NCI-H1092 treated with DMSO at 0.1 percent for 48 hours (cell line): Measurements from ENCODE around the gene PIK3R2.

Source experiments
- DNase-seq: peaks from one replicate; lab custom pipeline; 2025; lab: John Stamatoyannopoulos, UW

Gene PIK3R2

DNA sequence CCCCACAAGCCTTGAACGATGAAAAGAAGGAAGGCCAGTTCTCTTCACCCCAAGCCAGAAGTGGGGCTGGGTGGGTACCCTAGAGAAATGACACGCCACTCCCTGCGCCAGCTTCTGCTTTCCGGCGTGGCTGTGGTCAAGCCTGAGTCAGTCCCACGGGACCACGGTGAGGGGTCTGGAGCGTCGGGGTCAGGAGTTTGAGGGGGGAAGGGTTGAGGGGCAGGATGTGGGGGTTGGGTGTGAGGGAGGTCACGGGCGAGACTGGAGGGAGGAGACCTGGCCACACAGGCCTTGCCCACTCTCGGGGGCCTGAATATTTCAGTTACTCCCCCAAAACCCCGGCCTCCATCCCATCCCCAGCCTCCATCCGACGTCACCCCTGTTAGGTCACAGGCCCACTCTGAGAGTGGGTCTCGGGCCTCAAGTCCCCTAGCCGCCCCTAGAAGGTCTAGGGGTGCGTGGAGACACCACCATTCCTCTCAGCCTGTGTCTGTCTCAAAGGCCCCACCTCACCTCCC, 20.1 kb downstream of the PIK3R2 start:
- no peak for DNase-seq

DNA sequence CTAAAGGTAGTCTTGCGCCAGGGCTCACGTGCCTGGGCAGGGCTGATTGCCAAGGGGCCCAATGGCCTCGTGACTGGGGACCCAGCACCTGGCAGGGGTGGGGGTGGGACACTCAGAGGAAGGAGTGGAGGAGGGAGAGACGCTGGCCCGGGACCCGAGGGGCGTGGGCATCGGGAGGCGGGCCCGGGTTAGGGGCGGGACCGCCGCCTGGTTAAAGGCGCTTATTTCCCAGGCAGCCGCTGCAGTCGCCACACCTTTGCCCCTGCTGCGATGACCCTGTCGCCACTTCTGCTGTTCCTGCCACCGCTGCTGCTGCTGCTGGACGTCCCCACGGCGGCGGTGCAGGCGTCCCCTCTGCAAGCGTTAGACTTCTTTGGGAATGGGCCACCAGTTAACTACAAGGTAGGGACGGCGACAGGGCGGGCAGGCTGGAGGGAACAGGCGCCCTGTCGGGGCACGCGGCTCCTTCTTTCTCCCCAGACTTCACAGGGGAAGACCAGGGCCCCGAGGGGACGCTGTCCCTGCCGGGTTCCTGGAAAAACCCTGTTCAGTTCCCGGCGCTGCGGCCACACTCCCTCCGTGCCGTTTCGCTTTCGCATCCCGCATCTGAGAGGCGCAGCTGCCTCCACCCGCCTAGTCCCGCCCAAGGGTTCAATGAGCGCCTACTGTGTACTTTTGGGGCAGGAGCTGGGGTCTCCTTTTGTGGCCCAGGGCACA, 20.8 kb downstream of the PIK3R2 start, which contains the start of gene IFI30:
Gene IFI30, plus strand, starts transcription at position 242 of the 717 bp plus-strand sequence. Its CDS starts 29 bp downstream, at position 271.
- peak; percentile 19 for DNase-seq

- no peak for DNase-seq
Measured at GRCh38 chr19:18174983-18175382, 22.0 kb downstream of the PIK3R2 start.

DNA sequence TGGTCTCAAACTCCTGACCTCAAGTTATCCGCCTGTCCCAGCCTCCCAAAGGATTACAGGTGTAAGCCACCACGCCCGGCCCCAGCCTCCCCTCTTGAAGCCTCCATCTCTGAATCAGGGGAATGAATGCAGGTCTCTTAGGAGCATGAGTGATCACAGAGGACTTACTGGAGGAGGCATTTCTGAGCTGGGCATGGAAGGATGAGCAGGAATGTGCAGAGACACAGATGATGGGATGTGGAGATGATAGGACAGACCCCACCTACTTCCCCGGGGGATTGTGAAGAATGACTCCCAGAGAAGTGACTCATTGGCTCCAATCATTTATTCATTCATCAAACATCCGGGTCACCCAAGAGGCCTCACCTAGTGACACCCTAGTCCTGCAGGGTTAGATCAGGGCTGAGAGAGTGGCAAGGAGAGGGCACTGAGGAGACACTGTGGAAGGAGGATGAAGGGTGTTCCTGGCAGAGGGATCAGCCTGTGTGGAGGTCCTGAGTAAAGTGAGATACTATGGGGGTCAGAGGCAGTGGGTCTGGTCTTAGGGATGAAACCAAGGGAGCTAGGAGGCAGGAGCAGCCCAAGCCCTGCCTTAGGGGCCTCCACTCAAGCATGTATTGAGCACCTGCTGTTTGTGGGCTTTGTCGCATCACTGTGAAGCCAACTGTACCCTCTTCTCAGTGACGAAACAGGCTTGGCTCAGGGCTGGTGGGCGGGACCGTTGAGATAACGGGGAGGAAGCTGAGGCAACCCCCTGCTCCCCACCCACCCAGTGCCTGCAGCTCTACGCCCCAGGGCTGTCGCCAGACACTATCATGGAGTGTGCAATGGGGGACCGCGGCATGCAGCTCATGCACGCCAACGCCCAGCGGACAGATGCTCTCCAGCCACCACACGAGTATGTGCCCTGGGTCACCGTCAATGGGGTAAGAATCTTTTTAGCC, 23.7 kb downstream of the PIK3R2 start:
- DNase-seq, result no peak

- no peak for DNase-seq
Measured at GRCh38 chr19:18179957-18180356, 27.0 kb downstream of the PIK3R2 start.

DNA sequence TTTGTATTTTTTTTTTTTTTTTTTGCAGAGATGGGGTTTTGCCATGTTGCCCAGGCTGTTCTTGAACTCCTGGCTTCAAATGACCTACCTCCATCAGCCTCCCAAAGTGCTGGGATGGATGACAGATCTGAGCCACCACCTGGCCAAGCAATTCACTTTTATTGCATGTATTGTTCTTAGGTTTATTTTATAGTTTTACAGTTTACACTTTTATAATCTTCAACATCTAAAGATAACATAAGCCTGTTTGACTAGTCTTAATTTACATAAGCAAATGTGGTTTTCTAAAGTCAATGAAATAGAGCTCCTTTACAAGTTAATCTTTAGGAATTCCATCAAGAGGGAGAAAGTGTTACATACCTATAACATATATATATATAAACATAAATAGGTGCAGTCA, 30.6 kb downstream of the PIK3R2 start:
- DNase-seq, result no peak

DNA sequence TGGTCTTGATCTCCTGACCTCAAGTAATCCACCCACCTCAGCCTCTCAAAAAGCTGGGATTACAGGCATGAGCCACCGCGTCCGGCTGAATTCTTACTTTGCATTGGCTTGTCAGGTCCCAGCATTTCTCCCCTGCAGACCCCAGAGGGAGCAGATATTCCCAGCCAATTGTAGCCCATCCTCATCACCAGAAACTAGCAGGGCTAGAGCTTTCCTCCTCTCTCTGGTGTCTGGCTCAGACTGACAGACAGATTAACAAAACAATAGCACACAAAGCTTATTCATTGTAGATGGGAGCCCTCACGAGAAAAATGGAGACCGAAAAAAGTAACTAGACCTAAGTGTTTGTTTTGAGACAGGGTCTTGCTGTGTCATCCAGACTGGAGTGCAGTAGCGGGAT, 32.6 kb downstream of the PIK3R2 start:
- DNase-seq, result no peak

- no peak for DNase-seq
Measured at GRCh38 chr19:18190278-18190677, 37.3 kb downstream of the PIK3R2 start.

DNA sequence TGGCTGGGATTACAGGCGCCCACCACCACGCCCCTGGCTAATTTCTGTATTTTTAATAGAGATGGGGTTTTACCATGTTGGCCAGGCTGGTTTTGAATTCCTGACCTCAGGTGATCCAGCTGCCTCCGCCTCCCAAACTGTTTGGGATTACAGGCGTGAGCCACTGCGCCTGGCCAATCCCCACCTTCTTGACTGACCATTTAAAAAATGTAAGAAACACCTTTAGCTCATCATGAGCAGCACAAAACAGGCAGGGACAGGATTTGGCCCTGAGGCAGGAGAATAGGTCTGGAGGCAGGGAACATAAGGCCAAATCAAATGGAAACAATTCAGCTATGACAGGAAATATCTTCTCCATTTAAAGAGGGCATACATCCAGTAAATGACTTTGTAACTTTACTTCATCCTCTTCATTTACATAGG, 38.7 kb downstream of the PIK3R2 start:
- DNase-seq, result no peak

DNA sequence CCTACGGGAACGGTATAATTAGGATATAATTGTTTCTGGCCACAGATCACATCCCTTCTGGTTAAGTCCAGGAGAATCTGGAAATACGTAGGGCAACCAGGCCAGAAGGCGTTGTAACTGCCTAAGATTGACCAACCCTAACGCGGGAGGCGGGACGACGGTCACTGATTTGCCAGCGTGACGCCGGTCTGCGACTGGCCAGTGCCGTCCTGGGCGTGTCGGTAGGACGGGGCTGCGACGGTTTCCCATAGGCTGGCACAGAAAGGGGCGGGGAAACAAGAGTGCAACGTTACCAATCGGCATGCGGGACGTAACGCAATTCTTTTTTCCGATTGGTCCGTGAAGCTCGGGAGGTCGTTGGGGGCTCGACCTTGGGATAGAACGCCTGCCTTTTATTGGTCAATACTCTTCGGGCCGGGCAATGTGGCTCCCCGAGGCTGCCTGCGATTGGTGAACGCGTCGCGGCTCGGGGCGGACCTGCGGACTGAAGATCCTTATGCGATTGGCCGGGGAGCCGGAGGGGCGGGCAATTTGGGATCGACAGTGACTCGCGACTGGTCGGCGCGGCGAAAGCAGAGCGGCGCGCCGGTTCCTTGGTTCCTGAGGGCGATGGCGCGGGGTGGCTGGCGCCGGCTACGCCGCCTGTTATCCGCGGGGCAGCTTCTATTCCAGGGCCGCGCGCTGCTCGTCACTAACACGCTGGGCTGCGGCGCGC, 39.9 kb downstream of the PIK3R2 start, which contains the start of gene MPV17L2:
Gene MPV17L2, plus strand, starts transcription at position 546 of the 715 bp plus-strand sequence. Its CDS starts 64 bp downstream, at position 610.
- DNase-seq, result peak; percentile 100

- DNase-seq, result no peak
Measured at GRCh38 chr19:18193388-18194180, 40.6 kb downstream of the PIK3R2 start.

GRCh38 chr19:18194181-18194530, 41.2 kb downstream of the PIK3R2 start:
- no peak for DNase-seq

DNA sequence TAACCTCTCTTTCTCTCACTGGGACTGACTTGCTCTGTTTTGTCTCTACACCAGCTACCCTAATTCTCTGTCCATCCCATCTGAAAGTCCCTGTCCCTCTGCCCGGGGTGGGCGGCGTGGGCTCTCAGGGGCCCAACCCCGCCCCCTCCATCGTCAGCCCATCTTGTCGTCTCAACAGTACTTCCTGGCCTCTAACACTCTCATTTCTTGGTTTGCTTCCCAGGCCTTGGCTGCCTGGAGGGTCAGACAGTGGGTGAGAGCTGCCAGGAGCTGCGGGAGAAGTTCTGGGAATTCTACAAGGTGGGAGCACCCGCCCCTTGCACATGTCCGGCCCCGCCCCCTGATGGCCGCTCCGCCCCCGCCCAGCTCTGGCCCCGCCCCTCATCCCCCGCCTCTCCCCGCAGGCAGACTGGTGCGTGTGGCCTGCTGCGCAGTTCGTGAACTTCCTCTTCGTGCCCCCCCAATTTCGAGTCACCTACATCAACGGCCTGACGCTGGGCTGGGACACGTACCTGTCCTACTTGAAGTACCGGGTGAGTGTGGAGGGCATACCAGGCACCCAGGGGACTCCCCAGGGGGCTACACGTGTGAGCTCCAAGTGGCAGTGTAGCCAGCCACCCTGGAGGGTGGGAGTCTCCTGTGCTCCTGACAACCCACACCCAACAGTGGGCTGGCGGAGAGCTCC, 41.7 kb downstream of the PIK3R2 start:
- no peak for DNase-seq

GRCh38 chr19:18196511-18196845, 43.5 kb downstream of the PIK3R2 start:
- DNase-seq, result no peak

- DNase-seq, result no peak
Measured at GRCh38 chr19:18197306-18197705, 44.3 kb downstream of the PIK3R2 start.

DNA sequence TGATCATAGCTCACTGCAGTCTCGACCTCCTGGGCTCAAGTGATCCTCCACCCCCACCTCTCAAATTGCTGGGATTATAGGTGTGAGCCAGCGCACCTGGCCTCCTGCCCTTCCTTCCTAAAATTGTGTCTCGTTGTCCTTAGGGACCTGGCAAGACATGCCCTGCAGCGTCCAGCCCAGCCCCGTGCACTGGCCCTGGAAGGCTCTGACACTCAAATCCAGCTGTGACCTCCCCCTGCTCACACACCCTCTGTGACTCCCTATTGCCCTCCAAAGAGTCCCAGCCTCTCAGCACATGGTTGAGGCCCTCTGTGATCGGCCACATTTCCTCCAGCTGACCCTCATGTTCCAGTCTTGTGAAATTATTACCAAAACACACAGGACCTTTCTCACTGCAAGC, 45.0 kb downstream of the PIK3R2 start:
- no peak for DNase-seq

DNA sequence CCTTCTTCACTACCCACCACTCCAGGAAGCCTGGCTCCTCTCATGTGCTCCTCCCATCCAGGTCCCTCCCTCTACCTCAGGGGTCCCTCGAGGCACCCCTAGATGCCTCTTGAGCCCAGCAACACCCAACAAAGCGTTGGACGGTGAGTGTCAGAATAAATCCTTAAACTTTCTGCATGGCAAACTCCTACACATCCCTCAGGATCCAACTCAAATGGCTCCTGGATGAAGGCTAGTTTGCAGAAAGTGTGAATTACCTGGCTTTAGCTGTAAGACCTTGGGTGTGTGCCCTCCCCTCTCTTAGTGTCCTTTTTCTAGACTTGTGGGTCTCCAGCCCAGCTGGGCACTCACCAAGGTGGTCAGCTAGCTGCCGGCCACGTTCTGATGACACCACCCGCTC, 45.4 kb downstream of the PIK3R2 start:
- DNase-seq, result no peak

DNA sequence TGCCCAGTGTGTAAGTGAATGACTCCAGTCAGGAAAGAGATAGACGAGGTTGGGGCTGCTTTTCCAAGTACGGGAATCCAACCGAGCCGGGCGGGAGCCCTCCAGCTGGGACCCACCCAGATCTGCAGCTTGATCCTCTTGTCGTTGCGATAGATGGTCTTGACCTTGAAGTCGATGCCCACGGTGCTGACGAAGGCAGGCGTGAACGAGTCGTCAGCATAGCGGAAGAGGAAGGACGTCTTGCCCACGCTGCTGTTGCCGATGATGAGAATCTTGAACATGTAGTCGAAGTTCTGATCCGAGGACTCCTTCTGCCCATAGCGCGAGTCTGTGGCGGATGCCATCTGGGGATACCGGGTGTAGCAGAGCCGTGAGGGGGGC, 49.4 kb downstream of the PIK3R2 start:
- no peak for DNase-seq

GRCh38 chr19:18202778-18203407, 49.9 kb downstream of the PIK3R2 start:
- DNase-seq, result peak; percentile 21

GRCh38 chr19:18203408-18203862, 50.5 kb downstream of the PIK3R2 start:
- DNase-seq, result peak; percentile 72
